Activated T-helper 17 cell treated with anti-CD3 and anti-CD28 coated beads, Interleukin-2, amount 50 U/mL, for 72 hours (primary cell): ENCODE results near the gene MLEC. TPM values are rescaled to one million over a fixed set of nuclear protein-coding genes. Genes with fewer than 3 reads are reported as not detected.
"Not testable (repeated sequence)": the region's sequence is repeated elsewhere in the genome, so short reads cannot be mapped to it uniquely, and the experiment has no call there.

Experiments
- ATAC-seq: fragments of 150-1000 bp; cut with Tn5 transposase; replicated peaks from 2 replicates; pipeline ENCODE4 v1.10.0; 2021; ENCODE audit warnings: mild to moderate bottlenecking, moderate library complexity
- H3K27ac Mint-ChIP-seq: one replicate; pipeline ENCODE4 v1.8.0; 2022; ENCODE audit warnings: mixed read lengths
- H3K27me3 Mint-ChIP-seq: one replicate; pipeline ENCODE4 v1.8.0; 2022; ENCODE audit warnings: mixed read lengths
- H3K36me3 Mint-ChIP-seq: one replicate; pipeline ENCODE4 v1.8.0; 2022; ENCODE audit warnings: low read depth, mild to moderate bottlenecking, mixed read lengths
- H3K4me1 Mint-ChIP-seq: one replicate; pipeline ENCODE4 v1.8.0; 2022; ENCODE audit warnings: mixed read lengths
- H3K4me3 Mint-ChIP-seq: one replicate; pipeline ENCODE4 v1.8.0; 2022; ENCODE audit warnings: mild to moderate bottlenecking, mixed read lengths
- H3K9me3 Mint-ChIP-seq: one replicate; pipeline ENCODE4 v1.8.0; 2022; ENCODE audit warnings: mixed read lengths
- total RNA-seq, 2 donors: library from RNA; stranded (reverse); gene quantifications; one replicate each; pipeline ENCODE4 v1.2.3, GENCODE V29; 2022

The MLEC gene
- total RNA-seq, 2 donors from 2014 or later, result 58.6 to 90.5 TPM

- not testable (repeated sequence) for ATAC-seq, H3K27ac Mint-ChIP-seq, H3K9me3 Mint-ChIP-seq, H3K4me1 Mint-ChIP-seq, H3K27me3 Mint-ChIP-seq, H3K4me3 Mint-ChIP-seq
- peaks cover 34% of the 10 kb centered on the region for H3K36me3 Mint-ChIP-seq
Measured at GRCh38 chr12:120732198-120732597, 45.2 kb downstream of the MLEC start.

- Mint-ChIP-seq H3K27ac (no peak overlapping the region), H3K27me3 (no peaks in the 10 kb centered on the region), H3K4me1 (no peaks in the 10 kb centered on the region), H3K4me3 (no peak overlapping the region), H3K9me3 (no peaks in the 10 kb centered on the region), H3K36me3 (peaks cover 23% of the 10 kb centered on the region)
- no peak for ATAC-seq
Measured at GRCh38 chr12:120733574-120733973, 46.6 kb downstream of the MLEC start.

DNA sequence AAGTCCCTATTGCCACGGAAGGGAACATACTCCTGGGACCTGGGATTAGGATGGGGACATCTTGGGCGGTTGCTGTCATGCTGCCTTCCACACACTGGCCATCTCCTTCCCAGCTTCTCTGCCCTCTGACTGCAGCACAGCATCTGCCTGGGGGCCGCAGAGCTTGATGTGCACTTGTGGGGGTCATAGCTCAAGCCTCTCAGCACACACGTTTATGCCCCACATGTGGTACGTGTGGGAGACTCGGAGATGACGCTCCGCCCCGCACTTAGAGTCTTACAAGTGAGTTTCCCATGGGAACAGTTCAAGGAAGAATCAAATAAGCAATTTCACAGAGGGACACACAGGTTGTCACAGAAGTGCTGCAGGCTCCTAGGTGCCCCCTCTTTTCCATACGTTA, 47.3 kb downstream of the MLEC start:
- H3K27ac Mint-ChIP-seq, result no peak overlapping the region
- H3K36me3 Mint-ChIP-seq, result peaks cover 16% of the 10 kb centered on the region
- no peaks in the 10 kb centered on the region for H3K4me1 Mint-ChIP-seq
- H3K27me3 Mint-ChIP-seq, result no peaks in the 10 kb centered on the region
- no peak overlapping the region for H3K4me3 Mint-ChIP-seq
- ATAC-seq, result no peak
- H3K9me3 Mint-ChIP-seq, result no peaks in the 10 kb centered on the region

- no peaks in the 10 kb centered on the region for H3K4me1 Mint-ChIP-seq
- H3K4me3 Mint-ChIP-seq, result no peak overlapping the region
- no peaks in the 10 kb centered on the region for H3K9me3 Mint-ChIP-seq
- no peak overlapping the region for H3K27ac Mint-ChIP-seq
- H3K36me3 Mint-ChIP-seq, result peaks cover 7% of the 10 kb centered on the region
- no peaks in the 10 kb centered on the region for H3K27me3 Mint-ChIP-seq
- ATAC-seq, result no peak
Measured at GRCh38 chr12:120735181-120735580, 48.2 kb downstream of the MLEC start.

DNA sequence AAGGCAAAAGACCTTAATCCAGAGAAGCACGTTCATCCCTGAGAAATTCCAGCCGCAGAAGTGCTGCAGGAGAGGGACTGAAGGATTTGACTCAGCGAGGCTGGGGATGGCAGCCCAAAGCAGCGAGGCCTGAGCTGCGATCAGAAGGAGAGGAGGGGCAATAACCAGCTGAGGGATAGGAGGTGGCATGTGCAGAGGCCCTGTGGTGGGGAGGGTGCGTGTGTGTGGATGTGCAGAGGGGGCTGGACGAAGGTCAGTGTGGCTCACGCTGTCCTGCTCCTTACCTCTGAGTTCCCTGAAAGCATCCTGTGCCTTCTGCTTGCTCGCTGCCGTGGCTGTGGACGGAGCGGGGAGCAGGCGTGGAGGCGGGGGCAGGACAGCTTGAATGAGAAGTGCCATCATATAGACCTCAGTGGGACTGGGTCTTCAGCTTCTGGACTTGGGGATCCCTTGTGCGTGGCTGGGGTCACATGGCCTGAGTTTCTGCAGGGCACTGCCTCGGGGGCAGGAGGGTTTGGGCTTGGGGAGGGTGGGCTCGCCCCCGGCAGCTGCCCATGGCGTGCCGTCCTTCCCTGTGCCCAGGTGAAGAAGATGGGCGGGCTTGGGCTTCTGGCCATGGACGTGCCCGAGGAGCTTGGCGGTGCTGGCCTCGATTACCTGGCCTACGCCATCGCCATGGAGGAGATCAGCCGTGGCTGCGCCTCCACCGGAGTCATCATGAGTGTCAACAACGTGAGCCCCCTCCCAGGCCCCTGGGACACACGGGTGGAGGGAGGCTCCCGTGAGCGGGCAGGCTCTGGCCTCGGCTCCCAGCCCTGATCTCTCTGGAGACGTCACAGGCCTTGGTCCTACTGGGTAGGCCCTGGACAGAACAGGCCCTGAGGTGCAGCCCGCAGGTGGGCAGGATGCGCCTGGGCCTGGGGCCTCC, 49.7 kb downstream of the MLEC start:
- Mint-ChIP-seq H3K27ac (no peak overlapping the region), H3K4me1 (no peaks in the 10 kb centered on the region), H3K27me3 (no peaks in the 10 kb centered on the region), H3K36me3 (no peaks in the 10 kb centered on the region), H3K9me3 (no peaks in the 10 kb centered on the region), H3K4me3 (no peak overlapping the region)
- no peak for ATAC-seq

- no peak overlapping the region for H3K27ac Mint-ChIP-seq
Measured at GRCh38 chr12:120737557-120738251, 50.8 kb downstream of the MLEC start.

GRCh38 chr12:120738252-120739030, 51.5 kb downstream of the MLEC start:
- no peaks in the 10 kb centered on the region for H3K27me3 Mint-ChIP-seq

More at GRCh38 chr12:120737557-120738251, 50.8 kb downstream of the MLEC start:
- H3K36me3 Mint-ChIP-seq, result no peaks in the 10 kb centered on the region
- no peak for ATAC-seq
- no peaks in the 10 kb centered on the region for H3K4me1 Mint-ChIP-seq
- no peaks in the 10 kb centered on the region for H3K27me3 Mint-ChIP-seq
- H3K4me3 Mint-ChIP-seq, result no peak overlapping the region
- H3K9me3 Mint-ChIP-seq, result no peaks in the 10 kb centered on the region

DNA sequence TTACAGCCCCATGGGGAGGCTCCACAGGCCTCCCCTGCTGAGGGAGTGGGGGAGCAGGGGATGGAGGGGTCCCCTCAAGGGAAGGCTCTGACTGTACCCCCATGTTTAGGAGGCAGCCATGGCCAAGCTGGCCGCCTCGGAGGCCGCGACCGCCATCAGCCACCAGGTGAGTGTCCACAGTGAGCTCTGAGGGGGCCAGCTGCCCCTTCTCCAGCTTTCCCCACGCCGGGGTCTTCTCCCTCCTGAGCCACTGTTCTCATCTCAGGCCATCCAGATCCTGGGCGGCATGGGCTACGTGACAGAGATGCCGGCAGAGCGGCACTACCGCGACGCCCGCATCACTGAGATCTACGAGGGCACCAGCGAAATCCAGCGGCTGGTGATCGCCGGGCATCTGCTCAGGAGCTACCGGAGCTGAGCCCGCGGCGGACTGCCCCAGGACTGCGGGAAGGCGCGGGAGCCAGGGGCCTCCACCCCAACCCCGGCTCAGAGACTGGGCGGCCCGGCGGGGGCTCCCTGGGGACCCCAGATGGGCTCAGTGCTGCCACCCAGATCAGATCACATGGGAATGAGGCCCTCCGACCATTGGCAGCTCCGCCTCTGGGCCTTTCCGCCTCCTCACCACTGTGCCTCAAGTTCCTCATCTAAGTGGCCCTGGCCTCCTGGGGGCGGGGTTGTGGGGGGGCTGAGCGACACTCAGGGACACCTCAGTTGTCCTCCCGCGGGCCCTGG, 52.2 kb downstream of the MLEC start:
- Mint-ChIP-seq H3K4me3 (no peak overlapping the region), H3K36me3 (no peaks in the 10 kb centered on the region), H3K9me3 (no peaks in the 10 kb centered on the region), H3K4me1 (no peaks in the 10 kb centered on the region), H3K27me3 (no peaks in the 10 kb centered on the region), H3K27ac (no peak overlapping the region)
- ATAC-seq, result no peak

More at GRCh38 chr12:120738252-120739030, 51.5 kb downstream of the MLEC start:
- H3K4me3 Mint-ChIP-seq, result no peak overlapping the region
- no peaks in the 10 kb centered on the region for H3K36me3 Mint-ChIP-seq
- no peak overlapping the region for H3K27ac Mint-ChIP-seq
- H3K9me3 Mint-ChIP-seq, result no peaks in the 10 kb centered on the region
- no peaks in the 10 kb centered on the region for H3K4me1 Mint-ChIP-seq
- ATAC-seq, result no peak

GRCh38 chr12:120739821-120740613, 53.1 kb downstream of the MLEC start:
- Mint-ChIP-seq H3K4me3 (no peak overlapping the region), H3K4me1 (no peaks in the 10 kb centered on the region), H3K36me3 (no peaks in the 10 kb centered on the region), H3K27me3 (no peaks in the 10 kb centered on the region), H3K9me3 (no peaks in the 10 kb centered on the region), H3K27ac (peak overlapping the region; percentile 16)
- ATAC-seq, result no peak

DNA sequence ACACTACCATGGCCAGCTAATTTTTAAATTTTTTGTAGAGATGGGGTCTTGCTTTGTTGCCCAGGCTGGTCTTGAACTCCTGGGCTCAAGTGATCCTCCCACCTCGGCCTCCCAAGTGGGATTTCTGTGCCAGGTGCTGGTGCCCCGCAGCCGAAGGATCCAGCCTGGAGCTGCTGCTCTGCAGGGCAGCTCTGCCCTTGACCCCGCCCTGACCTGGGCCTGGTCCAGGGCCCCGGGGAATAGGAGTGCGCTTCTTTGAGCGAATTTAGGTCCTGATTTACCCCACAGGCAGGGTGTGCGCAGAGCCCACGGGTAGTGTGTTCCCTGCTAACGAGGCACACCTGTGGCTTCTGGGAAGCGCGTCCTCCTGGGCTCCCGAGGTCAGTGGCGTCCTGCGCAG, 53.9 kb downstream of the MLEC start:
- H3K36me3 Mint-ChIP-seq, result no peaks in the 10 kb centered on the region
- no peaks in the 10 kb centered on the region for H3K9me3 Mint-ChIP-seq
- no peak for ATAC-seq
- H3K27ac Mint-ChIP-seq, result no peak overlapping the region
- no peak overlapping the region for H3K4me3 Mint-ChIP-seq
- H3K27me3 Mint-ChIP-seq, result no peaks in the 10 kb centered on the region
- H3K4me1 Mint-ChIP-seq, result no peaks in the 10 kb centered on the region

GRCh38 chr12:120741476-120742421, 54.8 kb downstream of the MLEC start:
- Mint-ChIP-seq H3K4me1 (no peaks in the 10 kb centered on the region), H3K4me3 (no peak overlapping the region)
- ATAC-seq, result no peak

DNA sequence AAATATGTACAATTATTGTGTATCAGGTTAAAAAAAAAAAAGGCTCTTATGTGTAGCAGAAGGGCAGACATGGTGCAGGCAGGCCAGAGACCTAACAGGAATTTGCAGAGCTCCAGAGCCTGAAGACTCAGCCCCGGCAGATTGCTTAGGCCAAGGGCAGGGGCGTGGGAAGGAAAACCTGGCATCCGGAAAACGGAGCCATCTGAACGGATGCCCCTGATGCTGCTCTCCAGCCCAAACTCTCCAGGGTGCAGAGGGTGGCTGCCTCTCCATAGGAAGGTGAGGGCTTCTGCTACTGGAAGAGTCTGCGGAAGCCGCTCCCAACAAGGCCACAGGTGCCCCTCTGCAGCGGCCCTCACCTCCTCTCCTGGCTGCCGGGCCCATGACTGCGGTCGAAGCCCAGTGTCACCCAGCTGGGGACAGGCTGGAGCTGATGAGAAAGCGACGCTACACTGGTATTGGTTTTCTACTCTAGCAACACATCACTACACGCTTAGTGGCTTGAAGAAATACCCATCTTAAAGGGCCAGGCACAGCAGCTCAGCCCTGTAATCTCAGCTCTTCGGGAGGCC, 58.1 kb downstream of the MLEC start:
- no peaks in the 10 kb centered on the region for H3K36me3 Mint-ChIP-seq
- no peaks in the 10 kb centered on the region for H3K9me3 Mint-ChIP-seq
- no peaks in the 10 kb centered on the region for H3K4me1 Mint-ChIP-seq
- no peak for ATAC-seq
- no peak overlapping the region for H3K27ac Mint-ChIP-seq
- H3K27me3 Mint-ChIP-seq, result no peaks in the 10 kb centered on the region
- H3K4me3 Mint-ChIP-seq, result no peak overlapping the region

More at GRCh38 chr12:120741476-120742421, 54.8 kb downstream of the MLEC start:
- Mint-ChIP-seq H3K9me3 (no peaks in the 10 kb centered on the region), H3K27ac (no peak overlapping the region), H3K27me3 (no peaks in the 10 kb centered on the region), H3K36me3 (no peaks in the 10 kb centered on the region)
